Thyroid gland (tissue), 4 donors: ENCODE results near the gene KANSL1.

Experiments
- CTCF ChIP-seq, 6 experiments: fragments of 200-600 bp in 3 of 6; fragments of 450-650 bp in 3 of 6; sonication (generic) in 3 of 6; IDR thresholded peaks; one replicate each; pipeline ENCODE4 v1.5.1; 2016 to 2019; ENCODE audit warnings: antibody characterized with exemption in 6 of 6, mild to moderate bottlenecking in 2 of 6, inconsistent platforms in 1 of 6, moderate library complexity in 1 of 6
- POLR2A ChIP-seq, 2 donors: fragments of 450-650 bp; IDR thresholded peaks; one replicate each; pipeline ENCODE4 v1.6.1; 2017; ENCODE audit warnings: antibody characterized with exemption in 2 of 2, mild to moderate bottlenecking in 2 of 2, moderate library complexity in 1 of 2

GRCh38 chr17:46163929-46164594 is 29.2 kb downstream of the KANSL1 start:
- TF ChIP-seq CTCF (IDR thresholded peaks at IDR 0.05), result no peak
- TF ChIP-seq POLR2A (IDR thresholded peaks at IDR 0.05), result no peak
